ENCODE measurements around the gene CATSPERD. TPM values are rescaled to one million over a fixed set of nuclear protein-coding genes. Genes with fewer than 3 reads are reported as not detected.
A peak's percentile ranks its signal among the peaks of the same experiment; 100 is the strongest.

CATSPERD gene
- total RNA-seq, 1 experiment from 2014 or later: 0.50 TPM

- TF ChIP-seq E2F5 (CRISPR knock-in tag; IDR thresholded peaks at IDR 0.05) (peak; percentile 58; the same call in 1 of the 2 replicates), RELA (CRISPR knock-in tag; IDR thresholded peaks at IDR 0.05; ENCODE audit: borderline replicate concordance) (no peak), ZNF232 (CRISPR knock-in tag; IDR thresholded peaks at IDR 0.05) (peak; percentile 89), NR2C2 (CRISPR knock-in tag; IDR thresholded peaks at IDR 0.05) (peak; percentile 86), EMX1 (CRISPR knock-in tag; IDR thresholded peaks at IDR 0.05) (no peak), ZNF138 (CRISPR knock-in tag; conservative IDR thresholded peaks at IDR 0.05) (no peak), OVOL2 (CRISPR knock-in tag; IDR thresholded peaks at IDR 0.05; ENCODE audit: borderline replicate concordance) (no peak), ZNF512 (CRISPR knock-in tag; IDR thresholded peaks at IDR 0.05; ENCODE audit: borderline replicate concordance) (no peak), MXD4 (CRISPR knock-in tag; IDR thresholded peaks at IDR 0.05; ENCODE audit: borderline replicate concordance) (no peak), ESRRA (CRISPR knock-in tag; IDR thresholded peaks at IDR 0.05; ENCODE audit: borderline replicate concordance) (peak; percentile 64; the same call in 1 of the 2 replicates), AFF4 (CRISPR knock-in tag; IDR thresholded peaks at IDR 0.05; ENCODE audit: borderline replicate concordance) (no peak), CBFB (CRISPR knock-in tag; IDR thresholded peaks at IDR 0.05; ENCODE audit: low read depth) (no peak), ZNF671 (CRISPR knock-in tag; IDR thresholded peaks at IDR 0.05) (no peak), TP53 (CRISPR knock-in tag; IDR thresholded peaks at IDR 0.05) (no peak), NR1H2 (CRISPR knock-in tag; IDR thresholded peaks at IDR 0.05) (no peak), ARID4B (CRISPR knock-in tag; IDR thresholded peaks at IDR 0.05; ENCODE audit: borderline replicate concordance) (peak; percentile 80; the same call in 1 of the 2 replicates), ZNF263 (CRISPR knock-in tag; IDR thresholded peaks at IDR 0.05; ENCODE audit: low read depth) (no peak)
- TF ChIP-seq, protein P1, sequence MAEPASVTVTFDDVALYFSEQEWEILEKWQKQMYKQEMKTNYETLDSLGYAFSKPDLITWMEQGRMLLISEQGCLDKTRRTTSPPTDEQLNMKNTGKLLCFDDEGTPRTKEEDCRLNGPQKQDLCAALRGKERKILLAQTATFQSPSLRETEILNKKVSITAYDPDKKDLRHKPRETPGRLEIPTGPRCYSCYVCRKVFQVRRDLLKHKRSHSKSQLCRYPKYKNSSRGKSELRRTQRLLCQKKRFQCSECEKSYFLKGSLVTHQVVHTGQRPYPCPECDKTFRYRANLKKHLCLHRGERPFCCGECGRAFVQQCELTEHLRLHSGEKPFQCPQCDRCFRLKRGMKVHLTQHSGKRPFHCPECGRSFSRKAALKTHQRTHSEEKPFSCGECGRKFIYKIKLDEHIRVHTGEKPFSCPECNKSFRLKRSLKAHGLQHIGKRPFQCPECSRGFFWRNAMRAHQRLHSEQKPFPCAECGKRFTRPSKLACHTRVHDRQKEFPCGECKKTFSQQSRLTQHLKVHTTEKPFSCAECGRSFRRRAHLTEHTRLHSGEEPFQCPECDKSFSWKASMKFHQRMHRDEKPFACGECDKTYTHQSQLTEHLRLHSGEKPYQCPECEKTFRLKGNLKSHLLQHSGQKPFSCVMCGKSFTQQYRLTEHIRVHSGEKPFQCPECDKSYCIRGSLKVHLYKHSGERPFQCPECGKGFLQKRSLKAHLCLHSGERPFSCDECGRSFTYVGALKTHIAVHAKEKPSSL (CRISPR knock-in tag; conservative IDR thresholded peaks at IDR 0.05): no peak
- TF ChIP-seq, protein P2, sequence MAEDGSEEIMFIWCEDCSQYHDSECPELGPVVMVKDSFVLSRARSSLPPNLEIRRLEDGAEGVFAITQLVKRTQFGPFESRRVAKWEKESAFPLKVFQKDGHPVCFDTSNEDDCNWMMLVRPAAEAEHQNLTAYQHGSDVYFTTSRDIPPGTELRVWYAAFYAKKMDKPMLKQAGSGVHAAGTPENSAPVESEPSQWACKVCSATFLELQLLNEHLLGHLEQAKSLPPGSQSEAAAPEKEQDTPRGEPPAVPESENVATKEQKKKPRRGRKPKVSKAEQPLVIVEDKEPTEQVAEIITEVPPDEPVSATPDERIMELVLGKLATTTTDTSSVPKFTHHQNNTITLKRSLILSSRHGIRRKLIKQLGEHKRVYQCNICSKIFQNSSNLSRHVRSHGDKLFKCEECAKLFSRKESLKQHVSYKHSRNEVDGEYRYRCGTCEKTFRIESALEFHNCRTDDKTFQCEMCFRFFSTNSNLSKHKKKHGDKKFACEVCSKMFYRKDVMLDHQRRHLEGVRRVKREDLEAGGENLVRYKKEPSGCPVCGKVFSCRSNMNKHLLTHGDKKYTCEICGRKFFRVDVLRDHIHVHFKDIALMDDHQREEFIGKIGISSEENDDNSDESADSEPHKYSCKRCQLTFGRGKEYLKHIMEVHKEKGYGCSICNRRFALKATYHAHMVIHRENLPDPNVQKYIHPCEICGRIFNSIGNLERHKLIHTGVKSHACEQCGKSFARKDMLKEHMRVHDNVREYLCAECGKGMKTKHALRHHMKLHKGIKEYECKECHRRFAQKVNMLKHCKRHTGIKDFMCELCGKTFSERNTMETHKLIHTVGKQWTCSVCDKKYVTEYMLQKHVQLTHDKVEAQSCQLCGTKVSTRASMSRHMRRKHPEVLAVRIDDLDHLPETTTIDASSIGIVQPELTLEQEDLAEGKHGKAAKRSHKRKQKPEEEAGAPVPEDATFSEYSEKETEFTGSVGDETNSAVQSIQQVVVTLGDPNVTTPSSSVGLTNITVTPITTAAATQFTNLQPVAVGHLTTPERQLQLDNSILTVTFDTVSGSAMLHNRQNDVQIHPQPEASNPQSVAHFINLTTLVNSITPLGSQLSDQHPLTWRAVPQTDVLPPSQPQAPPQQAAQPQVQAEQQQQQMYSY (CRISPR knock-in tag; IDR thresholded peaks at IDR 0.05): peak; percentile 60; the same call in 1 of the 2 replicates
- TF ChIP-seq, protein P3, sequence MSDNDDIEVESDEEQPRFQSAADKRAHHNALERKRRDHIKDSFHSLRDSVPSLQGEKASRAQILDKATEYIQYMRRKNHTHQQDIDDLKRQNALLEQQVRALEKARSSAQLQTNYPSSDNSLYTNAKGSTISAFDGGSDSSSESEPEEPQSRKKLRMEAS (CRISPR knock-in tag; IDR thresholded peaks at IDR 0.05): peak; percentile 99
Observed at GRCh38 chr19:5790559-5791520, 70.4 kb downstream of the CATSPERD start, which contains the start of gene DUS3L (continued).
